HG03045 (cell line): ENCODE results near the gene CFAP97D2.
"Not testable (repeated sequence)": the region's sequence is repeated elsewhere in the genome, so short reads cannot be mapped to it uniquely, and the experiment has no call there.

Source experiments
- ATAC-seq: cut with Tn5 transposase; IDR thresholded peaks from one replicate; pipeline ENCODE4 v1.9.1; 2021; ENCODE audit warnings: mild to moderate bottlenecking, moderate library complexity; ENCODE audit not compliant: unreplicated experiment

CFAP97D2 gene

DNA sequence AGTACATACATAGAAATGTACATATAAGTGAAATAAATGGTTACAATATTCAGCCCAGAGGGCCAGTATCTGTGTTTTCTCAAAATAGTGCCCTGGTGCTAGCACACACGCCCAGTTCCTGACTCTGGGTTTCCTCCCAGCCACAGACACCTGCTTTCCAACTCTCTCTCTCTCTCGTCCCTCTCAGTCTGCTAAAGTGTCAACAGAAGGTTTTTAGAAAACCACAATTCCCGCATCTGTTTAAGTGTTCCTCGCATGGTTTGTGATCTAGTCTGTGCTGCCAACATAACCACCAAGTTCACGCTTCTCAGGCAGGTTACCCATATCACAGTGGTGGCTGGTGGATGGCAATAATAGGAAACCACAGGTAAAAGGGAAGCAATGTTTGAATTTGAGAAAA, 84.5 kb downstream of the CFAP97D2 start:
- peak; percentile 68 for ATAC-seq

DNA sequence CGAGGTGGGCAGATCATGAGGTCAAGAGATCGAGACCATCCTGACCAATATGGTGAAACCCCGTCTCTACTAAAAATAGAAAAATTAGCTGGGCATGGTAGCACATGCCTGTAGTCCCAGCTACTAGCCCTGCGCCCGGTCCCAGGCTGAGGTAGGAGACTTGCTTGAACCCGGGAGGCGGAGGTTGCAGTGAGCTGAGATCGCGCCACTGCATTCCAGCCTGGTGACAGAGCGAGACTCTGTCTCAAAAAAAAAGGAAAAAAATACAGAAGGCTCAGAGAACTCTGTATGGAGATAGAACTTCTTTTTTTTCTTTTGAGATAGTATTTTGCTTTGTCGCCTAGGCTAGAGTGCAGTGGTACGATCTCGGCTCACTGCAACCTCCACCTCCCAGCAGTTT, 85.3 kb downstream of the CFAP97D2 start:
- not testable (repeated sequence) for ATAC-seq

DNA sequence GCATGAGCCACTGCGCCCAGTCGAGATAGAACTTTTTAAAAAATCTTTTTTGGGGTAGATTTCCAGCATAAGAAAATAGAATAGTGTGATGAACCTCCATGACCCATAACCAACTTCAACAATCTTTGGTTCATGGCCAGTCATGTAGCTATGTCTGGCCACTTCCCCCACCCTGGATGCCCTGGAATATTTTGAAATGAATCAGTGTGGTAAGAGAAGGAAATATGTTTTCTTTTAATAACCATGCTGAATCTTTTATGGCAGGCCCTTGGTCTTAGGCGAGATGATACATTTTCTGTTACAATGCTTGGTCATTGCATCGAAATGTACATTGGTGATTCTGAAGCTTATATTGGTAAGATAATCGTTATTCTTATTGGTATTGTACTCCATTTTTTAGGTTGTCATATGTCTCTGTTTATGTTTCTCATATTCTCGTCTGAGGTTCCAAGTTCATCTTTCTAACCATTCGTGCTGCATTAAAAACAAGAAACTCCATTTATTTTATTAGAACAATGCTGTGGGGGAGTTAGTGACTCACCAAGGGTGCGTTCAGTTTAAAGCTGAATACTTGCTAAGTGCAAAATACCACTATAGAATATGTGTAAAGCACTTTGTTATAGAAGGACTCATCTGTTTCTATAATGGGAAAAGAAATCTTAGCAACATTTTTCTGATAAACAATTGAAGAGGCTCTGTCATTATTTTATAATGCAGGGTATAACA, 86.0 kb downstream of the CFAP97D2 start:
- no peak for ATAC-seq

- no peak for ATAC-seq
These were observed 87.2 kb downstream of the CFAP97D2 start for GRCh38 chr13:114266241-114266640.

GRCh38 chr13:114268344-114269280, 89.6 kb downstream of the CFAP97D2 start:
- ATAC-seq: no peak

GRCh38 chr13:114269281-114269770, 90.3 kb downstream of the CFAP97D2 start:
- no peak for ATAC-seq
